OCI-LY7 (cell line): ENCODE data around the gene MAP1B. TPM values are rescaled to one million over a fixed set of nuclear protein-coding genes. Genes with fewer than 3 reads are reported as not detected.

Experiments used
- BruUV-seq: library from RNA; stranded (reverse); fragments of 400-500 nt; replicated peaks from 2 replicates; lab custom pipeline; 2021; lab: Mats Ljungman, UMichigan
- CTCF ChIA-PET: fragments of 300-600 bp; sonication (Branson Sonifier 250); formaldehyde crosslinking; loops from one replicate; lab custom pipeline; 2022; ENCODE audit warnings: antibody characterized with exemption; ENCODE audit not compliant: unreplicated experiment; lab: Charles Lee
- POLR2A ChIA-PET: fragments of 300-600 bp; sonication (Branson Sonifier 250); formaldehyde crosslinking; loops from one replicate; lab custom pipeline; 2022; ENCODE audit warnings: antibody characterized with exemption; lab: Charles Lee
- DNase-seq: peaks from one replicate; pipeline ENCODE4 v3.0.0-alpha.2; 2015; ENCODE audit warnings: low spot score
- H2AFZ ChIP-seq: fragments of 200-600 bp; sonication (generic), shearing (Covaris generic); 2 replicates; pipeline ENCODE4 v1.6.1; 2014; ENCODE audit warnings: mild to moderate bottlenecking, antibody characterized with exemption, low read length, moderate library complexity
- H3K27ac ChIP-seq: fragments of 200-600 bp; sonication (generic); 2 replicates; pipeline ENCODE4 v1.5.1; 2014; ENCODE audit warnings: mixed run types, low read depth, mild to moderate bottlenecking, moderate library complexity, low read length, inconsistent platforms; ENCODE audit not compliant: poor library complexity, severe bottlenecking
- H3K36me3 ChIP-seq: fragments of 200-600 bp; sonication (generic); 2 replicates; pipeline ENCODE4 v1.6.1; 2014; ENCODE audit warnings: mild to moderate bottlenecking, antibody characterized with exemption, low read length, moderate library complexity, mixed read lengths; ENCODE audit not compliant: insufficient read depth
- H3K4me1 ChIP-seq: fragments of 200-600 bp; sonication (generic); 2 replicates; pipeline ENCODE4 v1.5.1; 2014; ENCODE audit warnings: mild to moderate bottlenecking, low read length; ENCODE audit not compliant: insufficient read depth, poor library complexity, severe bottlenecking
- H3K4me2 ChIP-seq: fragments of 200-600 bp; sonication (generic); 2 replicates; pipeline ENCODE4 v1.6.1; 2014; ENCODE audit warnings: mild to moderate bottlenecking, low read length
- H3K4me3 ChIP-seq: fragments of 200-600 bp; sonication (generic); 2 replicates; pipeline ENCODE4 v1.5.1; 2014; ENCODE audit warnings: mild to moderate bottlenecking, low read depth, low read length; ENCODE audit not compliant: poor library complexity, severe bottlenecking
- H3K79me2 ChIP-seq: fragments of 200-600 bp; sonication (generic); 2 replicates; pipeline ENCODE4 v1.6.1; 2016; ENCODE audit warnings: low read depth, mild to moderate bottlenecking, low read length, moderate library complexity, mixed read lengths; ENCODE audit not compliant: insufficient read depth
- H3K9me2 ChIP-seq: fragments of 200-600 bp; sonication (generic); 2 replicates; pipeline ENCODE4 v1.6.1; 2016; ENCODE audit warnings: mild to moderate bottlenecking, low read length, mixed read lengths; ENCODE audit not compliant: insufficient read depth
- H3K9me3 ChIP-seq: fragments of 200-600 bp; sonication (generic); 2 replicates; pipeline ENCODE4 v1.6.1; 2014; ENCODE audit warnings: mild to moderate bottlenecking, mixed run types, low read length, mixed read lengths
- H4K20me1 ChIP-seq: fragments of 200-600 bp; sonication (generic); 2 replicates; pipeline ENCODE4 v1.6.1; 2014; ENCODE audit warnings: mild to moderate bottlenecking, antibody characterized with exemption, low read length, moderate library complexity, mixed read lengths; ENCODE audit not compliant: insufficient read depth
- CTCF ChIP-seq: fragments of 200-600 bp; sonication (generic); conservative IDR thresholded peaks from 2 replicates; pipeline ENCODE4 v1.5.1; 2014; ENCODE audit warnings: mild to moderate bottlenecking, antibody characterized with exemption, low read length, moderate library complexity, mixed read lengths
- EZH2phosphoT487 ChIP-seq: fragments of 200-600 bp; sonication (generic); IDR thresholded peaks from 2 replicates; pipeline ENCODE4 v1.6.1; 2018; ENCODE audit warnings: low read depth, borderline replicate concordance, mild to moderate bottlenecking, mixed run types, antibody characterized with exemption, low read length, moderate library complexity, mixed read lengths
- intact Hi-C: fragments of 100-400 bp; cut with micrococcal nuclease; formaldehyde crosslinking; loops from one replicate; pipeline ENCODE4 v1.10.0; 2022; ENCODE audit not compliant: unreplicated experiment
- total RNA-seq, 2 experiments: library from RNA; depleted of rRNA in 1 of 2; stranded (reverse); fragments of >200 nt in 1 of 2; shearing (Covaris generic) in 1 of 2; gene quantifications; 2 replicates each; pipeline ENCODE4 v1.2.3, GENCODE V29; 2014 to 2022

Gene MAP1B
- total RNA-seq, 2 experiments from 2014 or later, result not detected

GRCh38 chr5:72225741-72226140 lies 118.5 kb downstream of the MAP1B start:
- Histone ChIP-seq H3K4me3 (no peak overlapping the region), H3K27ac (no peak overlapping the region), H2AFZ (no peak overlapping the region), H3K36me3 (peaks cover 97% of the 10 kb centered on the region), H3K9me2 (no peaks in the 10 kb centered on the region), H3K9me3 (no peaks in the 10 kb centered on the region), H3K79me2 (no peaks in the 10 kb centered on the region), H3K4me1 (no peaks in the 10 kb centered on the region), H4K20me1 (no peaks in the 10 kb centered on the region), H3K4me2 (no peak overlapping the region)
- DNase-seq, result no peak
- no TSS peak for BruUV-seq
- TF ChIP-seq CTCF (no peak), EZH2phosphoT487 (no peak)
- intact Hi-C loops, result no loop called here
- CTCF ChIA-PET, result no interaction called here
- POLR2A ChIA-PET, result no interaction called here

DNA sequence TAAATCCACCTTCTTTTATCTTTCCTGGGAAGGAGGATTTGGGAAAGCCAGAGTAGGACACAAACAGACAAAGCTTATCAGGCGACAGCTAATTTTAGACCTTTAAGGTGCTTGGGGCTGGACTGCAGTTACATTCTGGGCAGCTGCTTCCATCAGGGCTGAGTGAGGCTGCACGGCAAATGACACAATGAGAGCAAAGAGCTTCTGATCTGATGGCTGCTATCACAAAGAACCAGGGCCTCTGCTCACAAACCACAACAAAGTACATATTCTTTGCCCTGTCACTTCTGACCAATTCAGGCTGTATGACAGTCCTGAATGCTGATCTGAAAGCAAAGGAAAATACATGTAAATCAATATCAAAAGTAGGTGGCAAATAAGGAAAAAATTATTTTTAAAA lies 119.7 kb downstream of the MAP1B start:
- Histone ChIP-seq H3K4me1 (peaks cover under 1% of the 10 kb centered on the region), H3K4me2 (no peak overlapping the region), H3K9me3 (no peaks in the 10 kb centered on the region), H4K20me1 (no peaks in the 10 kb centered on the region), H3K27ac (no peak overlapping the region), H3K36me3 (peaks cover 97% of the 10 kb centered on the region), H3K9me2 (no peaks in the 10 kb centered on the region), H3K4me3 (no peak overlapping the region), H3K79me2 (no peaks in the 10 kb centered on the region), H2AFZ (no peak overlapping the region)
- intact Hi-C loops, result no loop called here
- DNase-seq, result no peak
- TF ChIP-seq EZH2phosphoT487, result no peak
- TF ChIP-seq CTCF, result no peak
- BruUV-seq, result no TSS peak
- ChIA-PET POLR2A (interaction anchor here (0.5 kb wide), 1 partner anchor 319 kb away, joined by 3 read pairs; no protein-coding TSS in a partner anchor), CTCF (no interaction called here)

GRCh38 chr5:72228960-72229359 lies 121.7 kb downstream of the MAP1B start:
- H3K4me2 ChIP-seq, result no peak overlapping the region
- no peak overlapping the region for H3K27ac ChIP-seq
- BruUV-seq, result no TSS peak
- no peaks in the 10 kb centered on the region for H3K9me3 ChIP-seq
- ChIA-PET CTCF (no interaction called here), POLR2A (interaction anchor here (0.7 to 1.3 kb wide), 3 partner anchors 9 to 114 kb away, joined by 3 to 7 read pairs (median 3); no protein-coding TSS in a partner anchor)
- peaks cover 95% of the 10 kb centered on the region for H3K36me3 ChIP-seq
- intact Hi-C loops, result no loop called here
- H3K4me1 ChIP-seq, result peaks cover 13% of the 10 kb centered on the region
- no peak overlapping the region for H3K4me3 ChIP-seq
- H3K79me2 ChIP-seq, result no peaks in the 10 kb centered on the region
- DNase-seq, result no peak
- no peaks in the 10 kb centered on the region for H4K20me1 ChIP-seq
- no peak overlapping the region for H2AFZ ChIP-seq
- TF ChIP-seq EZH2phosphoT487 (no peak), CTCF (no peak)
- H3K9me2 ChIP-seq, result no peaks in the 10 kb centered on the region
